Thoracic aorta (tissue), 2 donors: ENCODE measurements around the gene COL15A1. TPM values are rescaled to one million over a fixed set of nuclear protein-coding genes. Genes with fewer than 3 reads are reported as not detected.
A peak's percentile ranks its signal among the peaks of the same experiment; 100 is the strongest.
"Not testable (repeated sequence)": the region's sequence is repeated elsewhere in the genome, so short reads cannot be mapped to it uniquely, and the experiment has no call there.

Experiments
- ATAC-seq: fragments of 150-250 bp; one replicate; pipeline ENCODE4 v1.8.0; 2017; ENCODE audit warnings: low read depth; ENCODE audit not compliant: insufficient number of reproducible peaks, low FRiP score
- DNase-seq: peaks from one replicate; pipeline ENCODE4 v3.0.0-alpha.2; 2020; ENCODE audit warnings: low spot score
- H3K27ac ChIP-seq, 2 donors: fragments of 200-600 bp; sonication (generic); 1 replicate in 1 of 2; 2 replicates in 1 of 2; pipeline ENCODE4 v1.5.1; 2016; ENCODE audit warnings: mild to moderate bottlenecking in 2 of 2, moderate library complexity in 2 of 2
- H3K27me3 ChIP-seq: fragments of 200-600 bp; sonication (generic); replicated peaks from 2 replicates; pipeline ENCODE4 v1.6.0; 2016; ENCODE audit warnings: mild to moderate bottlenecking; ENCODE audit not compliant: insufficient read depth
- H3K36me3 ChIP-seq: fragments of 200-600 bp; sonication (generic); one replicate; pipeline ENCODE4 v1.5.1; 2016
- H3K4me1 ChIP-seq, 2 donors: fragments of 200-600 bp; sonication (generic); 1 replicate in 1 of 2; 2 replicates in 1 of 2; pipeline versions ENCODE4 v1.5.1 to v1.6.0; 2016; ENCODE audit warnings: low read depth in 2 of 2, mild to moderate bottlenecking in 1 of 2; ENCODE audit not compliant: control insufficient read depth in 1 of 2
- H3K4me3 ChIP-seq: fragments of 200-600 bp; sonication (generic); 2 replicates; pipeline ENCODE4 v1.5.1; 2016; ENCODE audit warnings: mild to moderate bottlenecking
- H3K9me3 ChIP-seq: fragments of 200-600 bp; sonication (generic); 2 replicates; pipeline ENCODE4 v1.5.1; 2016
- CTCF ChIP-seq: fragments of 200-600 bp; sonication (generic); IDR thresholded peaks from one replicate; pipeline ENCODE4 v1.5.1; 2019; ENCODE audit warnings: antibody characterized with exemption
- total RNA-seq, 2 donors: library from RNA; depleted of rRNA; stranded (reverse); fragments of >200 nt; gene quantifications; one replicate each; pipeline versions ENCODE4 v1.1.0 to v1.2.3, GENCODE V29; 2016

The COL15A1 gene
- total RNA-seq, 2 donors from 2014 or later: 23.3 to 70.4 TPM

GRCh38 chr9:99093492-99093791 lies 149.7 kb downstream of the COL15A1 start:
- no peaks in the 10 kb centered on the region for H3K36me3 ChIP-seq
- ATAC-seq (no peak), DNase-seq (no peak)
- H3K4me1 ChIP-seq: no peaks in the 10 kb centered on the region
- no peaks in the 10 kb centered on the region for H3K9me3 ChIP-seq
- H3K27ac ChIP-seq: no peak overlapping the region
- TF ChIP-seq CTCF: no peak
- no peaks in the 10 kb centered on the region for H3K27me3 ChIP-seq
- no peak overlapping the region for H3K4me3 ChIP-seq

GRCh38 chr9:99095565-99095964 lies 151.9 kb downstream of the COL15A1 start:
- Histone ChIP-seq H3K27me3 (no peaks in the 10 kb centered on the region), H3K4me3 (no peak overlapping the region), H3K9me3 (no peaks in the 10 kb centered on the region), H3K4me1 (no peaks in the 10 kb centered on the region), H3K36me3 (no peaks in the 10 kb centered on the region), H3K27ac (no peak overlapping the region)
- TF ChIP-seq CTCF: no peak
- no peak for ATAC-seq
- no peak for DNase-seq

GRCh38 chr9:99096409-99096808 lies 152.7 kb downstream of the COL15A1 start:
- no peak overlapping the region for H3K4me3 ChIP-seq
- no peak for ATAC-seq
- no peak overlapping the region for H3K27ac ChIP-seq
- TF ChIP-seq CTCF: no peak
- no peaks in the 10 kb centered on the region for H3K4me1 ChIP-seq
- H3K27me3 ChIP-seq: no peaks in the 10 kb centered on the region
- H3K9me3 ChIP-seq: no peaks in the 10 kb centered on the region
- no peaks in the 10 kb centered on the region for H3K36me3 ChIP-seq
- DNase-seq: no peak

- DNase-seq, H3K36me3 ChIP-seq, H3K27me3 ChIP-seq, ATAC-seq, H3K4me3 ChIP-seq, H3K27ac ChIP-seq, H3K9me3 ChIP-seq: not testable (repeated sequence)
- peaks cover 5 to 25% of the 10 kb centered on the region in 2 donors for H3K4me1 ChIP-seq
Measured at GRCh38 chr9:99099806-99100585, 156.3 kb downstream of the COL15A1 start.

- Histone ChIP-seq H3K36me3 (no peaks in the 10 kb centered on the region), H3K27ac (no peak overlapping the region), H3K4me1 (peaks cover 5 to 26% of the 10 kb centered on the region in 2 donors), H3K4me3 (no peak overlapping the region), H3K27me3 (no peaks in the 10 kb centered on the region), H3K9me3 (no peaks in the 10 kb centered on the region)
- TF ChIP-seq CTCF: no peak
- DNase-seq (no peak), ATAC-seq (no peak)
Measured at GRCh38 chr9:99101271-99101670, 157.6 kb downstream of the COL15A1 start.

- H3K27me3 ChIP-seq: no peaks in the 10 kb centered on the region
- no peak for ATAC-seq
- peak overlapping the region; percentile 94 to 95 for H3K27ac ChIP-seq
- H3K36me3 ChIP-seq: no peaks in the 10 kb centered on the region
- no peaks in the 10 kb centered on the region for H3K9me3 ChIP-seq
- peaks cover 5 to 31% of the 10 kb centered on the region in 2 donors for H3K4me1 ChIP-seq
- TF ChIP-seq CTCF: no peak
- H3K4me3 ChIP-seq: no peak overlapping the region
- no peak for DNase-seq
Measured at GRCh38 chr9:99101812-99102211, 158.1 kb downstream of the COL15A1 start.
